A549 (cell line): ENCODE measurements around the gene DNAJC30. TPM values are rescaled to one million over a fixed set of nuclear protein-coding genes. Genes with fewer than 3 reads are reported as not detected.

Experiments used
- ATAC-seq, 2 experiments: fragments of 200-7000 bp in 1 of 2; fragments of >200 bp in 1 of 2; cut with Nextera tagmentation in 1 of 2; cut with Tn5 transposase in 1 of 2; 3 replicates each; pipeline versions ENCODE4 v1.8.0 to v1.9.1; 2018 to 2020; ENCODE audit warnings: mild to moderate bottlenecking in 1 of 2, moderate library complexity in 1 of 2
- CTCF ChIA-PET: fragments of 300-600 bp; sonication (Branson Sonifier 250); formaldehyde crosslinking; extraction: SDS; loops from one replicate; lab custom pipeline; 2021; ENCODE audit warnings: antibody characterized with exemption, inconsistent platforms; lab: Yijun Ruan, JAX
- POLR2A ChIA-PET: fragments of 350-600 bp; formaldehyde crosslinking; extraction: SDS; loops from one replicate; lab custom pipeline; 2021; ENCODE audit warnings: antibody characterized with exemption, inconsistent platforms; lab: Yijun Ruan, JAX
- DNase-seq, 2 experiments: peaks; one replicate each; pipeline versions ENCODE4 v3.0.0 to v3.0.0-alpha.2; 2011 to 2016; ENCODE audit warnings: low read depth in 1 of 2, low spot score in 1 of 2
- FAIRE-seq: peaks from 2 replicates; lab custom pipeline; 2011; peaks lifted over from hg19 to GRCh38; lab: Jason Lieb, UNC
- H3K27ac ChIP-seq, 2 experiments: fragments of >200 bp; sonication (Bioruptor Twin); formaldehyde crosslinking; 3 replicates each; pipeline ENCODE4 v1.5.1; 2016 to 2017
- H3K4me1 ChIP-seq: fragments of >200 bp; sonication (Bioruptor Twin); formaldehyde crosslinking; 3 replicates; pipeline ENCODE4 v1.6.1; 2016
- H3K4me2 ChIP-seq: fragments of >200 bp; sonication (Bioruptor Twin); formaldehyde crosslinking; 3 replicates; pipeline ENCODE4 v1.6.1; 2016
- H3K4me3 ChIP-seq: fragments of >200 bp; sonication (Bioruptor Twin); formaldehyde crosslinking; 3 replicates; pipeline ENCODE4 v1.5.1; 2016
- H3K9me3 ChIP-seq: fragments of >200 bp; sonication (Bioruptor Twin); formaldehyde crosslinking; 3 replicates; pipeline ENCODE4 v1.6.1; 2016
- CBX2 ChIP-seq: fragments of 200-600 bp; sonication (generic); IDR thresholded peaks from 2 replicates; pipeline ENCODE4 v1.6.1; 2016; ENCODE audit warnings: low read depth, mild to moderate bottlenecking, borderline replicate concordance
- CBX8 ChIP-seq: fragments of 200-600 bp; sonication (generic); IDR thresholded peaks from 2 replicates; pipeline ENCODE4 v1.6.1; 2016
- CEBPB ChIP-seq, 2 experiments: fragments of >200 bp in 1 of 2; sonication (Bioruptor Twin) in 1 of 2; formaldehyde crosslinking in 1 of 2; IDR thresholded peaks; 2 replicates each; pipeline ENCODE4 v1.6.1; 2012 to 2016
- EHMT2 ChIP-seq: fragments of 200-600 bp; sonication (generic); IDR thresholded peaks from 2 replicates; pipeline ENCODE4 v1.6.1; 2016; ENCODE audit warnings: antibody characterized with exemption, low read depth, mild to moderate bottlenecking, moderate library complexity
- ESRRA ChIP-seq: fragments of 150-350 bp; IDR thresholded peaks from 2 replicates; pipeline ENCODE4 v1.6.1; 2014; ENCODE audit warnings: mild to moderate bottlenecking, low read length, borderline replicate concordance
- HDAC2 ChIP-seq: fragments of 200-600 bp; sonication (generic); IDR thresholded peaks from 2 replicates; pipeline ENCODE4 v1.6.1; 2016
- HEYL ChIP-seq: fragments of 250-450 bp; sonication (Bioruptor Pico); IDR thresholded peaks from 2 replicates; pipeline ENCODE4 v1.8.0; 2021; ENCODE audit warnings: mild to moderate bottlenecking, moderate library complexity
- KDM1A ChIP-seq: fragments of 200-600 bp; sonication (generic); IDR thresholded peaks from 2 replicates; pipeline ENCODE4 v1.6.1; 2016; ENCODE audit warnings: low read depth, mild to moderate bottlenecking
- MAFK ChIP-seq: fragments of 450-650 bp; IDR thresholded peaks from 2 replicates; pipeline ENCODE4 v1.6.1; 2014; ENCODE audit not compliant: partially characterized antibody
- POLR2A ChIP-seq: IDR thresholded peaks from 2 replicates; pipeline ENCODE4 v1.6.1; 2012; ENCODE audit warnings: mild to moderate bottlenecking, low read length
- SREBF2 ChIP-seq: fragments of 450-650 bp; IDR thresholded peaks from 2 replicates; pipeline ENCODE4 v1.6.1; 2014; ENCODE audit warnings: mild to moderate bottlenecking, moderate library complexity
- ZFP36 ChIP-seq: fragments of 450-650 bp; IDR thresholded peaks from 2 replicates; pipeline ENCODE4 v1.6.1; 2014; ENCODE audit warnings: borderline replicate concordance; ENCODE audit not compliant: partially characterized antibody
- WGBS: methylation state at CpG from one replicate; pipeline ENCODE4 v1.1.6; 2017; ENCODE audit errors: missing lambda C conversion rate; 5-methylcytosine and 5-hydroxymethylcytosine counted together
- polyA plus RNA-seq, 4 experiments: library from polyadenylated mRNA; depleted of rRNA in 3 of 4; stranded (reverse); fragments of >200 nt; fragmentation: RNase III in 1 of 4; extraction: RNeasy Plus Mini Kit Qiagen cat#74134 plus additional on column Dnase treatment in 1 of 4; gene quantifications; 2 replicates in 3 of 4; 3 replicates in 1 of 4; pipeline ENCODE4 v1.2.3, GENCODE V29; 2011 to 2017
- TF ChIP-seq, protein P1 (sequence below): IDR thresholded peaks from 2 replicates; pipeline ENCODE4 v1.6.1; 2012
- TF ChIP-seq, protein P2 (sequence below): fragments of 250-450 bp; sonication (Bioruptor Pico); IDR thresholded peaks from 2 replicates; pipeline ENCODE4 v1.5.0; 2021; ENCODE audit warnings: mild to moderate bottlenecking, moderate library complexity, borderline replicate concordance

DNAJC30 gene
- polyA plus RNA-seq, 2 of the 4 experiments (the other 2 are of a cell fraction) = 5.7 to 8.9 TPM

DNA sequence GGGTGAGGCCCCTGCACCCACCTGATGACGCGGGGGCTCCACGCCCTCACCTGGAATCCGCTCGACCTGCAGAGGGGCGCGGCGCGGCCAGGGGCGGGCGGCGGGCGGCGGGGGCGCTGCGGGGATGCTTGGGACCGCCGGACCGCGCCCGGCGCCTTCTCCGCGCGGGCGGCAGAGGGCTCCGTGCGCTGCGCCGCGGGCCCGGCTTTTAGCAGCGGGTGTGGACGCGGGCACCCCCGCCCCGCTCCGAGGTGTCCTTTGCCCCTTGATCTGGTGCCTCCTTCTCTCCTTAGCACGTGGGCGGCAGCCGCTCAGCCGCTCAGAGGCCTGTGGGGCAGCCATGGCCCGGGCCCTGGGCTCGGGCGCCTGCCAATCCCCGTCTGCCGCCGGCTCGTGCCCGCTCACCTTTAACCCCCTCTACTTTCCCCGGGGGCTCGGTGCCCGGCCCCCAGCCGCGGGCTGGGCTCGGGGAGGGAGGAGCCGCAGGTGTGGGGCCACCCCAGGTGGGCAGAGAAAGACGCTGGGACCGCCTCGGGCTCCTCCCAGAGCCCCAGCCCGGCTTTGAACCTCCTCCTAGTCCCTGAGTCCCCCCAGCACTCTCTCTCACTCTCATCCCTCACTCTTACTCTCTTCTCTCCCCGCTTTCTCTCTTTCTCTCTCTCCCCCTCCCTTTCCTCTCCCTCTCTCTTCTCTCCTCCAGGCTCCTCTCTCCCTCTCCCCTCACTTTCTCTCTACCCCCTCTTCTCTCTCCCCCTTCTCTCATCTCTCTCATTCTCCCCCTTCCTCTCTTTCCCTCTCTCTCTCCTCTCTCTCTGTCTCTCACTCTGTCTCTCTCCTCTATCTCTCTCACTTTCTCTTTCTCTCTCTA is 35.3 kb downstream of the DNAJC30 start (continued):
- no peak for TF ChIP-seq CBX8
- no peak for TF ChIP-seq KDM1A
- TF ChIP-seq, protein P1, sequence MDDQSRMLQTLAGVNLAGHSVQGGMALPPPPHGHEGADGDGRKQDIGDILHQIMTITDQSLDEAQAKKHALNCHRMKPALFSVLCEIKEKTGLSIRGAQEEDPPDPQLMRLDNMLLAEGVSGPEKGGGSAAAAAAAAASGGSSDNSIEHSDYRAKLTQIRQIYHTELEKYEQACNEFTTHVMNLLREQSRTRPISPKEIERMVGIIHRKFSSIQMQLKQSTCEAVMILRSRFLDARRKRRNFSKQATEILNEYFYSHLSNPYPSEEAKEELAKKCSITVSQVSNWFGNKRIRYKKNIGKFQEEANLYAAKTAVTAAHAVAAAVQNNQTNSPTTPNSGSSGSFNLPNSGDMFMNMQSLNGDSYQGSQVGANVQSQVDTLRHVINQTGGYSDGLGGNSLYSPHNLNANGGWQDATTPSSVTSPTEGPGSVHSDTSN = no peak

DNA sequence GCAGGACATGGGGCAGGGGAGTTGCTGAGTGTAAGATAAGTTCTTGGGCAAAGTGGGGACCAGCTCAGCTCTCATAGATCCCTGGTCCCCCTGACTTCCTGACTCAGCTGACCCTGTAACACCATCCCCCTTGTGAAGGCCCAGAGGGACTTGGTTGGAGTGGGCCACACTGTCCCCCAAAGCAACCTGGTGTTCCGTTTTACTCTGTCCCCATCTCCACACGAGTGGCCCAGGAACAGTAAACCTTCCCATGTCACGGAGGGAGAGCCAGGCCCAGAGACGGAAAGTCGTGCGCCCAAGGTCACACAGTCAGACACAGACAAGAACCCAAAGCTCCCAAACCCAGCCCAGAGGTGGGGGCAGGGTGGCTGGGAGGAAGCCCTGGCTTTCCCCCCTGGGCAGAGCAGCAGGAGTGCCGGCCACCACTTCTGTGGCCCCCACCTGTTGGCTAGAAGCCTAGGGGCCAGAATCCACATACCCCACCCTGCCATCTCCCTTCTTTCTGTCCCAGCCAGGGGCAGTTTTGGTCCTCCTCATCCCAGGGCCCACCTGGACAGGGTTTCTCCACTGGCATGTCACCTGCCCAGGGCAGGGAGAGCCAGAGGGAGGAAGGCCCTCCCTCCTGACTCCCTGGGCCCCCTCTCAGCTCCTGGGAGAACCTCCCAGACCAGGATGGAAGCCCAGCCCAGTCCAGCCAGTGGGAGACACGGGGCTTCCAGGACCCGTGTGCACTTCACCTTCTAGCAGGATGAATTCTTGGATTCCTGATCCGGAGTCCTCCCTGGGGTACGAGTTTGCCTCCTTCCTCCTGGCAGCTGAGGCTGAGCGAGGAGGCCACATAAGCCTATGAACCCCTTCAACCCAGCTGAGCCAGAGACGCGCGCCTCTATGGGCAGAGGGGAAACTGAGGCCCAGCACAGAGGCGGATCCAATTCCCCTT is 36.2 kb downstream of the DNAJC30 start:
- Histone ChIP-seq H3K4me1 (peaks cover 13% of the 10 kb centered on the region; the same call in 2 of the 3 replicates), H3K27ac (peak overlapping the region; percentile 91 to 95), H3K4me3 (peak overlapping the region; percentile 68), H3K4me2 (peak overlapping the region; percentile 98), H3K9me3 (no peaks in the 10 kb centered on the region)
- ChIA-PET CTCF (interaction anchor here (0.7 to 6.8 kb wide), 16 partner anchors 10 to 88 kb away, joined by 3 to 50 read pairs (median 6); partner anchors contain the start of gene VPS37D), POLR2A (no interaction called here)
- no peak; a peak in 1 of 6 replicates for ATAC-seq
- 78% methylated on average over 15 of the region's 16 CpGs for WGBS
- no peak for DNase-seq
- no peak for FAIRE-seq
- TF ChIP-seq, protein P2, sequence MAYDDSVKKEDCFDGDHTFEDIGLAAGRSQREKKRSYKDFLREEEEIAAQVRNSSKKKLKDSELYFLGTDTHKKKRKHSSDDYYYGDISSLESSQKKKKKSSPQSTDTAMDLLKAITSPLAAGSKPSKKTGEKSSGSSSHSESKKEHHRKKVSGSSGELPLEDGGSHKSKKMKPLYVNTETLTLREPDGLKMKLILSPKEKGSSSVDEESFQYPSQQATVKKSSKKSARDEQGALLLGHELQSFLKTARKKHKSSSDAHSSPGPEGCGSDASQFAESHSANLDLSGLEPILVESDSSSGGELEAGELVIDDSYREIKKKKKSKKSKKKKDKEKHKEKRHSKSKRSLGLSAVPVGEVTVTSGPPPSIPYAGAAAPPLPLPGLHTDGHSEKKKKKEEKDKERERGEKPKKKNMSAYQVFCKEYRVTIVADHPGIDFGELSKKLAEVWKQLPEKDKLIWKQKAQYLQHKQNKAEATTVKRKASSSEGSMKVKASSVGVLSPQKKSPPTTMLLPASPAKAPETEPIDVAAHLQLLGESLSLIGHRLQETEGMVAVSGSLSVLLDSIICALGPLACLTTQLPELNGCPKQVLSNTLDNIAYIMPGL (CRISPR knock-in tag) = no peak
- TF ChIP-seq CBX2 = no peak
- no peak for TF ChIP-seq SREBF2
- no peak for TF ChIP-seq POLR2A
- no peak for TF ChIP-seq CBX8
- no peak for TF ChIP-seq MAFK

DNA sequence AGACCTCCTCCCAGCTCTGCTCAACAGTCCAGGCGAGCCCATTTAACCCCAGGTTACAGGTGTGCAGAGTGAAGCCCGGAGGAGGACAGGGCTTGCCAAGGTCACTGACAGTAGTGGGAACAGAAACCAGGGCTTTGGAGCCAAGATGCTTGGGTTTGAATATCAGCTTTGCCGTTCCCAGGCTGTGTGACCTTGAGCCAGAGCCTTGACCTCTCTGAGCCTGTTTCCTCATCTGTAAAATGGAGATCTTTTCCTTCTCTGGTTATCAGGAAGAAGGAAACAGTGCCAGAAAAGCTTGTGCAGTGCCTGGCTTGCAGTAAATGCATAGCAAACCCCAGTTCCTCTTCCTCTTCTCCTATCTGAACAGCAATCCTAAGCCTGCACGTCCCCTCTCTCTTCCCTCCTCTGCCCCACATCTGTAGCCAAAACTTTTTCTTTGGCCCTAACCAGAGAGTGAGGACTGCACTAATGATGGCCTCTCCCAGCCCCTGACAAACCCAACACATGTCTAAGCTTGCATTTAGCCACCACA is 37.5 kb downstream of the DNAJC30 start:
- FAIRE-seq (no peak), ATAC-seq (no peak), DNase-seq (no peak)
- Histone ChIP-seq H3K27ac (no peak overlapping the region), H3K4me2 (no peak overlapping the region), H3K4me3 (no peak overlapping the region), H3K4me1 (peaks cover 13% of the 10 kb centered on the region; the same call in 2 of the 3 replicates), H3K9me3 (0 out of 3 replicates have a peak, but pooled peaks cover 3% of the 10 kb centered on the region)
- CTCF ChIA-PET = interaction anchor here (0.8 to 6.8 kb wide), 13 partner anchors 12 to 80 kb away, joined by 3 to 50 read pairs (median 8); partner anchors contain the start of gene VPS37D
- WGBS = 70% methylated on average over 4 of the region's 4 CpGs
- TF ChIP-seq HEYL (CRISPR knock-in tag) (no peak), ZFP36 (peak; percentile 82), ESRRA (no peak), KDM1A (peak; percentile 72; the same call in 1 of the 2 replicates), EHMT2 (no peak), SREBF2 (no peak), CEBPB (IDR thresholded peaks at IDR 0.05) (no peak), HDAC2 (no peak)
- POLR2A ChIA-PET = no interaction called here
